B cell (primary cell): ENCODE measurements around the gene MCRS1. TPM values are rescaled to one million over a fixed set of nuclear protein-coding genes. Genes with fewer than 3 reads are reported as not detected.

Experiments used
- ATAC-seq: fragments of 200-7000 bp; cut with Tn5 transposase; one replicate; pipeline ENCODE4 v1.10.0; 2021; ENCODE audit warnings: low read depth, mild to moderate bottlenecking, moderate number of reproducible peaks, moderate library complexity
- CTCF ChIA-PET: fragments of 350-600 bp; sonication (Branson Sonifier 250); formaldehyde crosslinking; loops from one replicate; lab custom pipeline; 2021; ENCODE audit warnings: antibody characterized with exemption, inconsistent platforms; lab: Charles Lee
- POLR2A ChIA-PET: fragments of 350-600 bp; sonication (Branson Sonifier 250); formaldehyde crosslinking; loops from one replicate; lab custom pipeline; 2021; ENCODE audit warnings: antibody characterized with exemption; lab: Charles Lee
- DNase-seq: peaks from one replicate; pipeline ENCODE4 v3.0.0; 2013
- H2AFZ ChIP-seq: 2 replicates; pipeline ENCODE4 v1.6.1; 2012; ENCODE audit warnings: mild to moderate bottlenecking, low read depth, low read length; ENCODE audit not compliant: insufficient read depth, poor library complexity, severe bottlenecking
- H3K27ac ChIP-seq, 2 donors: 1 replicate in 1 of 2; 2 replicates in 1 of 2; pipeline ENCODE4 v1.5.1; 2012 to 2013; ENCODE audit warnings: low read length in 2 of 2, mild to moderate bottlenecking in 2 of 2, moderate library complexity in 1 of 2
- H3K27me3 ChIP-seq, 4 experiments: fragments of 200-600 bp in 1 of 4; sonication (generic) in 1 of 4; replicated peaks in 1 of 4; 1 replicate in 2 of 4; 2 replicates in 2 of 4; pipeline versions ENCODE4 v1.6.1 to v1.7.0; 2013 to 2016; ENCODE audit warnings: low read length in 3 of 4, mild to moderate bottlenecking in 2 of 4, mixed read lengths in 1 of 4, moderate library complexity in 1 of 4; ENCODE audit not compliant: insufficient read depth in 4 of 4, control insufficient read depth in 3 of 4; ENCODE audit errors: control extremely low read depth in 1 of 4
- H3K36me3 ChIP-seq, 2 experiments: replicated peaks in 1 of 2; 1 replicate in 1 of 2; 2 replicates in 1 of 2; pipeline versions ENCODE4 v1.6.1 to v1.7.1; 2013; ENCODE audit warnings: low read length in 1 of 2; ENCODE audit not compliant: insufficient read depth in 2 of 2, control insufficient read depth in 1 of 2; ENCODE audit errors: control extremely low read depth in 1 of 2, extremely low read depth in 1 of 2
- H3K4me1 ChIP-seq, 2 donors: fragments of 200-600 bp in 1 of 2; sonication (generic) in 1 of 2; 1 replicate in 1 of 2; 2 replicates in 1 of 2; pipeline versions ENCODE4 v1.5.1 to v1.6.1; 2013 to 2017; ENCODE audit warnings: low read length in 2 of 2; ENCODE audit not compliant: control insufficient read depth in 2 of 2, insufficient read depth in 2 of 2
- H3K4me2 ChIP-seq: replicated peaks from 2 replicates; pipeline ENCODE3; 2012; ENCODE audit warnings: mild to moderate bottlenecking, low read depth, low read length; ENCODE audit not compliant: poor library complexity, severe bottlenecking
- H3K4me3 ChIP-seq, 5 experiments: fragments of 200-600 bp in 1 of 5; sonication (generic) in 1 of 5; 1 replicate in 3 of 5; 2 replicates in 2 of 5; pipeline versions ENCODE4 v1.5.1 to v1.7.0; 2011 to 2016; ENCODE audit warnings: low read length in 4 of 5, mild to moderate bottlenecking in 4 of 5, low read depth in 2 of 5, control low read depth in 1 of 5, moderate library complexity in 1 of 5; ENCODE audit not compliant: insufficient read depth in 1 of 5; ENCODE audit errors: control extremely low read depth in 1 of 5, extremely low read depth in 1 of 5
- H3K79me2 ChIP-seq: fragments of 200-600 bp; sonication (generic); one replicate; pipeline ENCODE4 v1.6.0; 2016; ENCODE audit warnings: low read length; ENCODE audit not compliant: control insufficient read depth, insufficient read depth
- H3K9ac ChIP-seq: fragments of 200-600 bp; sonication (generic); 2 replicates; pipeline ENCODE4 v1.6.1; 2017; ENCODE audit warnings: mild to moderate bottlenecking, low read length, moderate library complexity
- H3K9me3 ChIP-seq, 3 donors: one replicate each; pipeline versions ENCODE4 v1.6.1 to v1.7.1; 2013; ENCODE audit warnings: low read length in 2 of 3; ENCODE audit not compliant: control insufficient read depth in 2 of 3, insufficient read depth in 1 of 3; ENCODE audit errors: control extremely low read depth in 1 of 3
- H4K20me1 ChIP-seq: 2 replicates; pipeline ENCODE4 v1.6.0; 2012; ENCODE audit warnings: mild to moderate bottlenecking, low read length; ENCODE audit not compliant: insufficient read depth, control insufficient read depth, poor library complexity, severe bottlenecking
- H3K27ac Mint-ChIP-seq: one replicate; pipeline ENCODE4 v1.8.0; 2021; ENCODE audit warnings: mixed read lengths
- H3K27me3 Mint-ChIP-seq: one replicate; pipeline ENCODE4 v1.8.0; 2021; ENCODE audit warnings: mixed read lengths
- H3K4me1 Mint-ChIP-seq: one replicate; pipeline ENCODE4 v1.8.0; 2021; ENCODE audit warnings: mixed read lengths
- H3K4me3 Mint-ChIP-seq: one replicate; pipeline ENCODE4 v1.8.0; 2021; ENCODE audit warnings: mixed read lengths
- H3K9me3 Mint-ChIP-seq: one replicate; pipeline ENCODE4 v1.8.0; 2022; ENCODE audit warnings: mixed read lengths; ENCODE audit not compliant: insufficient read depth
- EZH2 ChIP-seq: IDR thresholded peaks from 2 replicates; pipeline ENCODE4 v1.6.1; 2012; ENCODE audit warnings: borderline replicate concordance, low read depth, mild to moderate bottlenecking, moderate library complexity, low read length; ENCODE audit not compliant: insufficient read depth, poor library complexity, severe bottlenecking
- WGBS: methylation state at CpG from one replicate; pipeline ENCODE4 v1.1.5; 2013; ENCODE audit warnings: missing lambda C conversion rate; ENCODE audit not compliant: insufficient coverage; 5-methylcytosine and 5-hydroxymethylcytosine counted together
- intact Hi-C: fragments of 100-400 bp; cut with micrococcal nuclease; formaldehyde crosslinking; loops from one replicate; pipeline ENCODE4 v1.10.0; 2022
- polyA plus RNA-seq: library from polyadenylated mRNA; depleted of rRNA; stranded (reverse); fragments of >200 nt; gene quantifications from 2 replicates; pipeline ENCODE4 v1.2.3, GENCODE V29; 2012
- total RNA-seq, 2 donors: library from RNA; stranded (reverse); fragments of 120-200 nt in 1 of 2; gene quantifications; 1 replicate in 1 of 2; 2 replicates in 1 of 2; pipeline versions ENCODE4 v1.2.3 to v1.2.4, GENCODE V29; 2013 to 2022
- TF ChIP-seq, protein P1 (sequence below): fragments of 200-600 bp; IDR thresholded peaks from one replicate; pipeline ENCODE4 v1.8.0; 2022; ENCODE audit warnings: antibody characterized with exemption, mild to moderate bottlenecking

The MCRS1 gene
- total and polyA plus RNA-seq, 2 donors (not counting 1 experiment from before 2014, with no cell fraction given) = 81.1 to 107 TPM

DNA sequence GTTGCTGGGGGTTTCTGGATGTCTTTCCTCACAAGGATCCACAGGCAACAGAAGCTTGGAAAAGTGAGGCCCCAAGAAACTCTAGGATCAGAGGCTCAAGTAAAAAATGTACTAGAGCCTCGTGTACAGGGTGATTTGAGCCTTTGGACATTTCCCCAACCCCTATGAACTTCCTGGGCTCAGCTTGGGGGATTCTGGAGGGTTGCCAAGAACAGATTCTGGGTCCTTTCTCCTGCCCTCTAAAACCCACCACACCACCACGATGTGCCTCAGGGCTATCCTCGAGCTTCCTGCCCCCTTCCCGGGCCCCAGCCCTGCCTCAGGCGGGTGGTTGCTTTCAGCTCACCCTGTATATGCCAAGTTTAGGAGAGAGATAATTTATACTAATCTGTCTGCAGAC lies 36.9 kb upstream of the MCRS1 start:
- no peaks in the 10 kb centered on the region for H3K36me3 ChIP-seq
- no peak overlapping the region for H3K9ac ChIP-seq
- H4K20me1 ChIP-seq = no peaks in the 10 kb centered on the region
- ATAC-seq (no peak), DNase-seq (no peak)
- no peak overlapping the region for H3K4me3 ChIP-seq
- CTCF ChIA-PET = interaction anchor here (0.6 kb wide), 1 partner anchor 541 kb away, joined by 3 read pairs; no protein-coding TSS in a partner anchor
- Mint-ChIP-seq H3K27ac (no peak overlapping the region), H3K9me3 (no peaks in the 10 kb centered on the region), H3K4me1 (no peaks in the 10 kb centered on the region), H3K4me3 (no peak overlapping the region), H3K27me3 (peaks cover 5% of the 10 kb centered on the region)
- no peak overlapping the region for H3K27ac ChIP-seq
- POLR2A ChIA-PET = no interaction called here
- no peaks in the 10 kb centered on the region for H3K9me3 ChIP-seq
- no peak overlapping the region for H2AFZ ChIP-seq
- no peaks in the 10 kb centered on the region for H3K4me1 ChIP-seq
- TF ChIP-seq, protein P1, sequence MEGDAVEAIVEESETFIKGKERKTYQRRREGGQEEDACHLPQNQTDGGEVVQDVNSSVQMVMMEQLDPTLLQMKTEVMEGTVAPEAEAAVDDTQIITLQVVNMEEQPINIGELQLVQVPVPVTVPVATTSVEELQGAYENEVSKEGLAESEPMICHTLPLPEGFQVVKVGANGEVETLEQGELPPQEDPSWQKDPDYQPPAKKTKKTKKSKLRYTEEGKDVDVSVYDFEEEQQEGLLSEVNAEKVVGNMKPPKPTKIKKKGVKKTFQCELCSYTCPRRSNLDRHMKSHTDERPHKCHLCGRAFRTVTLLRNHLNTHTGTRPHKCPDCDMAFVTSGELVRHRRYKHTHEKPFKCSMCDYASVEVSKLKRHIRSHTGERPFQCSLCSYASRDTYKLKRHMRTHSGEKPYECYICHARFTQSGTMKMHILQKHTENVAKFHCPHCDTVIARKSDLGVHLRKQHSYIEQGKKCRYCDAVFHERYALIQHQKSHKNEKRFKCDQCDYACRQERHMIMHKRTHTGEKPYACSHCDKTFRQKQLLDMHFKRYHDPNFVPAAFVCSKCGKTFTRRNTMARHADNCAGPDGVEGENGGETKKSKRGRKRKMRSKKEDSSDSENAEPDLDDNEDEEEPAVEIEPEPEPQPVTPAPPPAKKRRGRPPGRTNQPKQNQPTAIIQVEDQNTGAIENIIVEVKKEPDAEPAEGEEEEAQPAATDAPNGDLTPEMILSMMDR = no peak
- TF ChIP-seq EZH2 = no peak
- H3K4me2 ChIP-seq = no peak overlapping the region
- H3K79me2 ChIP-seq = no peaks in the 10 kb centered on the region
- intact Hi-C loops = no loop called here
- H3K27me3 ChIP-seq = no peaks in the 10 kb centered on the region
- WGBS = no CpG with 5 or more reads among the region's 5 CpGs

DNA sequence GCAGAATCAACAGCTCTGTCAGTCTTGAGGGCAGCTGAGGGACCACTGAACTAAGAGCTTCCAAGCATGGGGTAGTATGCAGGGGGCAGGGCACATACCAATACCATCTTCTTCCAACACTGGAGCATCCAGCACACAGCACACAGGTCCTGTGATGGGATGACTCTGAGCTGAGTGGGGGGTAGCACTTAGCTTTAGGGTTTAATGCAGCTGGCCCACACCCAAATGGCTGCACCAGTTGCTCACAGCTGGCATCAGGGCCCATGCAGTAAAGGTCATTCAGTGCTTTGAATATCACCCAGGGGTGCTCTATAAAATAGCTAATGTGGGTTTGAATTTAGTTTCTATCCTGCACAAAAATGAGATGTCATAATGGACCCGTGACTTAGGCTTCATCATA lies 35.8 kb upstream of the MCRS1 start:
- ATAC-seq (no peak), DNase-seq (no peak)
- Histone ChIP-seq H3K9me3 (no peaks in the 10 kb centered on the region), H3K4me1 (no peaks in the 10 kb centered on the region), H3K4me2 (no peak overlapping the region), H3K36me3 (no peaks in the 10 kb centered on the region), H3K27ac (no peak overlapping the region), H4K20me1 (no peaks in the 10 kb centered on the region), H3K9ac (no peak overlapping the region), H3K4me3 (no peak overlapping the region), H3K79me2 (no peaks in the 10 kb centered on the region), H2AFZ (no peak overlapping the region), H3K27me3 (no peaks in the 10 kb centered on the region)
- ChIA-PET POLR2A (interaction anchor here (0.5 kb wide), 1 partner anchor 266 kb away, joined by 3 read pairs; no protein-coding TSS in a partner anchor), CTCF (interaction anchor here (0.6 kb wide), 1 partner anchor 266 kb away, joined by 4 read pairs; no protein-coding TSS in a partner anchor)
- intact Hi-C loops = no loop called here
- Mint-ChIP-seq H3K4me1 (no peaks in the 10 kb centered on the region), H3K27me3 (peaks cover 4% of the 10 kb centered on the region), H3K27ac (no peak overlapping the region), H3K4me3 (no peak overlapping the region), H3K9me3 (no peaks in the 10 kb centered on the region)
- no peak for TF ChIP-seq EZH2
- TF ChIP-seq, protein P1 = no peak
- 80% methylated on average over 1 of the region's 1 CpG for WGBS
